GM18499 (cell line): Measurements from ENCODE around the gene ALDH4A1.
"Not testable (repeated sequence)": the region's sequence is repeated elsewhere in the genome, so short reads cannot be mapped to it uniquely, and the experiment has no call there.

Source experiments
- ATAC-seq: cut with Tn5 transposase; IDR thresholded peaks from one replicate; pipeline ENCODE4 v1.9.1; 2021; ENCODE audit warnings: moderate number of reproducible peaks; ENCODE audit not compliant: insufficient read depth, unreplicated experiment

ALDH4A1 gene

GRCh38 chr1:18861082-18861481, 41.3 kb downstream of the ALDH4A1 start:
- no peak for ATAC-seq

- ATAC-seq, result no peak
Measured at GRCh38 chr1:18859560-18859959, 42.8 kb downstream of the ALDH4A1 start, which contains the start of gene TAS1R2. Gene TAS1R2, minus strand, starts transcription at chr1:18859660. Its CDS starts 0 bp downstream, at chr1:18859660.

- no peak for ATAC-seq
Measured at GRCh38 chr1:18858070-18858688, 44.2 kb downstream of the ALDH4A1 start.

GRCh38 chr1:18856435-18856834, 45.9 kb downstream of the ALDH4A1 start:
- ATAC-seq, result no peak

- ATAC-seq, result no peak
Measured at GRCh38 chr1:18855573-18855972, 46.8 kb downstream of the ALDH4A1 start.

- no peak for ATAC-seq
Measured at GRCh38 chr1:18854331-18855025, 47.9 kb downstream of the ALDH4A1 start.

- no peak for ATAC-seq
Measured at GRCh38 chr1:18852501-18852900, 49.9 kb downstream of the ALDH4A1 start.

- ATAC-seq, result no peak
Measured at GRCh38 chr1:18849261-18849711, 53.1 kb downstream of the ALDH4A1 start.

GRCh38 chr1:18847723-18848122, 54.6 kb downstream of the ALDH4A1 start:
- not testable (repeated sequence) for ATAC-seq

- ATAC-seq, result no peak
Measured at GRCh38 chr1:18840145-18840544, 62.2 kb downstream of the ALDH4A1 start.

GRCh38 chr1:18836654-18837053, 65.7 kb downstream of the ALDH4A1 start:
- no peak for ATAC-seq

- ATAC-seq, result not testable (repeated sequence)
Measured at GRCh38 chr1:18832319-18832718, 70.0 kb downstream of the ALDH4A1 start.

- ATAC-seq, result no peak
Measured at GRCh38 chr1:18831656-18832055, 70.7 kb downstream of the ALDH4A1 start.

- ATAC-seq, result no peak
Measured at GRCh38 chr1:18830596-18830995, 71.8 kb downstream of the ALDH4A1 start.

- no peak for ATAC-seq
Measured at GRCh38 chr1:18829671-18830070, 72.7 kb downstream of the ALDH4A1 start.

GRCh38 chr1:18828224-18828623, 74.1 kb downstream of the ALDH4A1 start:
- no peak for ATAC-seq

GRCh38 chr1:18823438-18823837, 78.9 kb downstream of the ALDH4A1 start:
- ATAC-seq, result no peak
